ENCODE results near the gene RHOF.

Gene RHOF, protein sequence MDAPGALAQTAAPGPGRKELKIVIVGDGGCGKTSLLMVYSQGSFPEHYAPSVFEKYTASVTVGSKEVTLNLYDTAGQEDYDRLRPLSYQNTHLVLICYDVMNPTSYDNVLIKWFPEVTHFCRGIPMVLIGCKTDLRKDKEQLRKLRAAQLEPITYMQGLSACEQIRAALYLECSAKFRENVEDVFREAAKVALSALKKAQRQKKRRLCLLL
- 79.7 to 120 reads per million in 2 donors for total RNA-seq

DNA sequence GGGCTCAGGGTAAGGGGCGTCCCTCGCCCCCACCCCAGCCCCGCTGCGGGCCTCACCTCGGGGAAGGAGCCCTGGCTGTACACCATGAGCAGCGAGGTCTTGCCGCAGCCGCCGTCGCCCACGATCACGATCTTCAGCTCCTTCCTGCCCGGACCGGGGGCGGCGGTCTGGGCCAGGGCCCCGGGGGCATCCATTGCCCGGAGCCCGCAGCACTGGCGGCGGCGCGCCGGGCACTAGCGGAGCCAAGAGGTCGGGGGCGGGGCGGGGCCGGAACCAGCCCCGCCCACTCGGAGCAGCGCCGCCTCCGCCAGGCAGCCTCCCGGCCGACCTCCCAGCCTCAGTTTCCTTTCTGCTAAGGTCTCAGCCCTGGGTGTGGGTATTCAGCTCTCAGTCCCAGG lies at the start of gene RHOF:
RHOF (minus strand) TSS at position 249 of the 398 bp plus-strand sequence; CDS start at position 194, 55 bp downstream.
- peak; percentile 70 for DNase-seq

DNA sequence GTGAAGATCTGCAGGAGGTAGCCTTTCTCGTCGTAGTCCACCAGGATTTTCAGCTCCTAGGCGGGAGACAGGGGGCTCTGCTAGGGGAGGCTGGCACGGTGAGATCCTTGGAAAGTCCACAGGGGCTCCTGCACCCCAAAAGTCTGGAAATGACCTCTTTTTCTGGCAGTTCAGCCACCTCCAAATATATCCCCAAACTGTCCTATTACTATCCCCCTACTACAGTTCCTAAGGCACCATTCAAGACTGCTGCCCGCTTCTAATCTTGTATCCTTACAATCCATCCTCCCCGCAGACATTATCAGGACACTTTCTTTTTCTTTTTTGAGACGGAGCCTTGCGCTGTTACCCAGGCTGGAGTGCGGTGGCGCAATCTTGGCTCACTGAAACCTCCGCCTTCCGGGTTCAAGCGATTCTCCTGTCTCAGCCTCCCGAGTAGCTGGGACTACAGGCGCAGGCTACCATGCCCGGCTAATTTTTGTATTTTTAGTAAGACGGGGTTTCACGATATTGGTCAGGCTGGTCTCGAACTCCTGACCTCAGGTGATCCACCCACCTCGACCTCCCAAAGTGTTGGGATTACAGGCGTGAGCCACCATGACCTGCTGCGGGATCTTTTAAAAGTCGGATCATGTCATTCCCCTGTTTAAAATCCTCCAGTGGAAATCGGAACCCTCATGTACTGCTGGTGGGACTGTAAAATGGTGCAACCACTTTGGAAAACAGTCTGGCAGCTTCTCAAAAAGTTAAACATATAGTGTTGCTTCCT lies 46.7 kb upstream of the RHOF start:
- no peak for DNase-seq

DNA sequence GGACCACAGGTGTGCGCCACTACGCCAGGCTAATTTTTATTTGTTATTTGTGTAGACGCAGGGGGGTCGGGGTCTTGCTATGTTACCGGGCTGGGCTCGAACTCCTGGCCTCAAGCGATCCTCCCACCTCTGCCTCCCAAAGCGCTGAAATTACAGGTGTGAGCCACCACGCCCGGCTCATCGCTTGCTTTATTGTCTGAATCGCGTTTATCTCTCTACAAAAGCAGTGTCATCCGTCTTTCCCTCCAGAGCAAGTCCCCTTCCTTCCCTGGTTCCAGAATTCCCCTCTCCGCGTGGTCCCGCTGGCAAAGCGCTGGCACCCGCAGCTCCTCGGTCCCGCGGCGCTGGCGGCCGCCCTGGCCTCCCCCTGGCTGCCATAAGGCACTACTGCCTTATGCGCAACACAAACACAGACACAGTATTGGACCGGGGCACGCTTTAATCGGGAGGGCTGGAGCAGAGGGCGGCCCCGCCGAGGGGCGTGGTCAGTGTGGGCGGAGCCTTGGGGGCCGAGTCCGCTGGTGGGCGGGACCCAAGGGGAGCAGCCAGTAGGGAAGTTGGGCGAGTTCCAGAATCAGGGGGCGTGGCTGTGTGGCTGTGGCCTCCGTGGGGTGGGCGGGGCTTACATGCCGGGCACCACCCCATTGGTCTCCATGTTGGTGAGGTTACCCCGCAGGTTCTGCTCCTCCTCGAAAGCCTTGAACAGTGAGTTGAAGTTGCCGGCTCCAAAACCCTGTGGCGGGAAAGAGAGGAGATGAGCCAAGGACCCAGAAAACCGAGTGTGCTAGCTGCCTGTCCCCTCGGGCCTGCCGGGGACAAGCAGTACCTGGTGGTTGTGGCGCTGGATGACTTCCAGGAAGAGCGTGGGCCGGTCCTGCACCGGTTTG lies 45.9 kb upstream of the RHOF start:
- DNase-seq: peak; percentile 93

DNA sequence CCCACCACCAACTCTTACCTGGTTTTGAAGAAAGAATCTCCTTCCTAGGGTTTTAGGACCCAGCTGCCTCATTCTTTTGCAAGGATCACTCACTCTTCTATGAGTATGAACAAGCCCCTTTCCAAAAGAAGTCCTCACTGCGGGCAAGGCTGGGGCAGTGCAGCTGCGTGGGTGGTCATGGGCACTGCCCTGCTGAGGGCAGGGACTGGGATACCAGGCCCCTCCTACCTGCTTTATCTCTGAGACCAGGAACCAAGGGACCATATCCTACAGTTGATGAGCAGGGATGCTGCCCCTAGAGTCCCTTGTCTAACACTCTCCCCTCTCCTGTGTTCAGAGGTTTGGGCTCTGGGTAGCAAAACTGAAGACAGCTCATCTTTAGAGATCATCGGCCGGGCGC lies 44.6 kb upstream of the RHOF start:
- no peak for DNase-seq

- DNase-seq: no peak
Observed at GRCh38 chr12:121837680-121838079, 44.2 kb upstream of the RHOF start.

GRCh38 chr12:121831571-121832245 lies 38.2 kb upstream of the RHOF start:
- DNase-seq: no peak

DNA sequence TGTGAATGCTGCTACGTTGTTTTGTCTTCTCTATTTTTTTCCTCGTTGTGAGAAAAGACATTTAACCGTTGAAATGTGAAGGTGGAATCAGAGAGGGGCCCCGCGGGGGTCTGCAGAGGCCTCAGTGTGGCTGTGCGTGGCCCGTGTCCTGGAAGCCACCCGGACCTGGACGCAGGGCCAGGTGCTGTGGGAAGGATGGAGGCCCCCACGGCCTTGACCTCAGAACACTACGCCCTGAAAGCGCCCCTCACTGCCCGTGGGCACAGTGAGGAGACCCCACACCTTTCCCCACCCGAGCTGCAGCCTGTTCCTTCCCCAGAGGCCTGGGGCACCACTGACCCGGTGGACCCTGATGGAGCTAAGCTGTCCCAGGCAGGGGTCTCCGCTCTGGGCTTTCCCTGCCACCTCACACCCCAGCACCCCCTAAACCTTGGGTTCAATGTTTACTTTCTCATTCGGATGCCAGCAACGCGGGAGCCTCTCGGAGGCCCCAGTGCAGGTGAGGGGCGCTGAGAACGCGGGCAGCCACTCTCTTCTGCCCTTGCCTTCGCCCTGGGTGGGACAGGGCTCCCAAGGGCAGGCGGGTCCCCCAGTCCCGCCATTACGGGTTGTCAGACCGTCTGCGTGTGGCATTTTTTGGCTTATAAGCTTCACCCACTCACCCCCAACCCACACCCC lies 37.2 kb upstream of the RHOF start:
- no peak for DNase-seq

- no peak for DNase-seq
Observed at GRCh38 chr12:121830134-121830533, 36.6 kb upstream of the RHOF start.

- no peak for DNase-seq
Observed at GRCh38 chr12:121829250-121829918, 35.9 kb upstream of the RHOF start.

DNA sequence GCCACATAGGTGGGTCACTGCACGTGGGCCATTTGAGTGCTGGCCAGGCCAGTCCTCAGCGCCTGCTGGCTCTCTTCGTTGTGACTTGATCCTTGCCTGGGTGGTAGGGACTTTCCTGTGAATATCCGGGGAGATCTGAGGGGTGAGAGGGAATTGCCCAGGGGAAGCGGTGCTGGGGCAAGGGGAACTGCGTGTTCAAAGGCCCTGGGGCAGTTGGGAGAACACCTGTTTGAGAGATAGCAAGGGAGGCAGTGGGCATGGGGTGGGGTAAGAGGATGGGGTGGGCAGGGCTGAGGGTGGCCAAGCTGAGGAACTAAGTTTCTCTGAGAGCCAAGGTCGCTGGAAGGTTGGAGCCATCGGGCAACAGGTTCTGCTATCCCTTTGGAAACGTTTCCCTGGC lies 35.3 kb upstream of the RHOF start:
- DNase-seq: no peak

DNA sequence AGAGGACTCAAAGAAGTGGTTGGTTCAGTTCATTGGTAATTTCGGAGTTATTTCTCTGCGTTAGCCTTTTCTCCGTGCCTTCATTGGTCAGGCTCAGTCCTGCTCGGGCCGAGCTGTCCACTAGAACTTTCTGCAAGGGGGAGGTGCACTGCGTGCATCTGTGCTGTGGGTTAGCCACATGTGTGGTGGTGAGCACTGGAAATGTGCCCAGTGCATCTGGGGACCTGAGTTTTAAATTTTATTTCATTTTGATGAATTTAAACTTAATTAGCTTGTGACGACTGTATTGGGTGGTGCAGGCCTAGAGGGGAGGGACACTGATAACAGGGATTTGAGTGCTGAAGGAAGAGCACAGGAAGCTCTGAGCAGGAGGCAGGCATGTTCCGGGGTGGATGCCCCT lies 34.8 kb upstream of the RHOF start:
- no peak for DNase-seq

GRCh38 chr12:121827351-121828099 lies 34.0 kb upstream of the RHOF start:
- DNase-seq: no peak

GRCh38 chr12:121826318-121827150 lies 33.0 kb upstream of the RHOF start:
- DNase-seq: no peak

DNA sequence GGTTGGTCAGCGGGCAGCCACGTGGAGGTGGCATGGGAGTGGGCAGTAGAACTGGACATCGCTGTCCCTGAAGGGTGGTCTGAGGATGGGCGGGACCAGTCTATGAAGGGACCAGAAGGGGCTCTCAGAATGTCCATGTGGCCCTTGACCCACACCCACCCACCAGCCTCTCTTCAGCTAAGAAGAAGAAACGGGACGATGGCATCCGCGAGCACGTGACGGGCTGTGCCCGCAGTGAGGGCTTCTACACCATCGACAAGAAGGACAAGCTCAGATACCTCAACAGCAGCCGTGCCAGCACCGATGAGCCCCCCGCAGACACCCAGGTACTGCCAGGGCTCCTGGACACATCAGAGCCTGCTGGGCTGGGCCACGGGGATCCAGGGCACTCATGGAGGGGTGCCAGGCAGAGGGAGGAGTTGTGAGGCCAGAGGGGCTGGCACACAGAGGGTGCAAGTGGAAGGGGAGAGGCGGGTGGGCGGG lies 31.6 kb upstream of the RHOF start:
- no peak for DNase-seq

DNA sequence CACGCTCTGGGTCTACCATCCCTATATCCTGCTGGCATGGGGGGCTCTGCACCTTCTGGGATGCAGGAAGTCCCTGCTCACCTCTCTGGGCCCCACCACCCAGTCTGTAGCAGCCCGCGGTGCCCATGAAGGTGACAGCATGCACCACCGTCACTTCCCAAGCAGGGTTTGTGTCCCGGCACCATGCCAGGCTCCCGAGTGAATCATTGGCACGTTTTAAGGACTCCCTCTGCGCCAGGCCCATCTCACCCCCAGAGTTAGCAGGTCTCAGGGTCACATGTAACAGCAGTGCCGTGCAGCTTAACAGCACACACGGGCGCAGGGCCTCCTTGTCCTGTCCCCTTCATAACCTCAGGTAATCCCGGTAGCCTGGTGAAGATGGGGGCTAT lies 30.2 kb upstream of the RHOF start:
- DNase-seq: no peak

- DNase-seq: no peak
Observed at GRCh38 chr12:121823101-121823726, 29.7 kb upstream of the RHOF start.

- DNase-seq: no peak
Observed at GRCh38 chr12:121822393-121823100, 29.1 kb upstream of the RHOF start.

DNA sequence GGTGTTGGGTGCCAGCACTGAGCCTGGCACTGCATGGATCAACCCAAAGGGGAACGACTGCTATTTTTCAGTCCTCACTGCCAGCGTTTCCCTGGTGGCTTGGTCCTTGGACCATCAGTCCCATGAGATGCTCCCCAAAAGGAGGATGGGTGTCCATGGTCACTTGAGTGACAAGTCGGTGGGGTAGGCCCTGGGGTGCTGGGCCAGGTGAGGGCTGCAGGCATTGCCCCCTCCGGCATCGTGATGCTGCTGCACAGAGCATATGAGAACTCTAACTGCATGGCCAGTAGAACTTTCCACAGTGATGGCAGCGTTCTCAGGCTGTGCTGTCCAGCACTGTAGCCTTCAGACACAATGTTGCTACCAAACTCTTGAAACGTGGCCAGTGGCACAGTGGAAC lies 26.6 kb upstream of the RHOF start:
- DNase-seq: no peak
